Neural progenitor cell (in vitro differentiated cells): ENCODE measurements around the gene SNAPC2. TPM values are rescaled to one million over a fixed set of nuclear protein-coding genes. Genes with fewer than 3 reads are reported as not detected.
A peak's percentile ranks its signal among the peaks of the same experiment; 100 is the strongest.
"Not testable (repeated sequence)": the region's sequence is repeated elsewhere in the genome, so short reads cannot be mapped to it uniquely, and the experiment has no call there.

Experiments used
- DNase-seq: peaks from one replicate; pipeline ENCODE4 v3.0.0-alpha.2; 2016; ENCODE audit warnings: low spot score
- H2AFZ ChIP-seq: fragments of 200-600 bp; sonication (generic); replicated peaks from 2 replicates; pipeline ENCODE4 v1.6.1; 2016; ENCODE audit warnings: antibody characterized with exemption
- H3F3A ChIP-seq: fragments of 200-600 bp; sonication (generic); 2 replicates; pipeline ENCODE4 v1.6.1; 2016; ENCODE audit warnings: antibody characterized with exemption, low read depth
- H3K27ac ChIP-seq: fragments of 200-600 bp; sonication (generic); 2 replicates; pipeline ENCODE4 v1.5.1; 2016; ENCODE audit warnings: mild to moderate bottlenecking
- H3K27me3 ChIP-seq: fragments of 200-600 bp; sonication (generic); 2 replicates; pipeline ENCODE4 v1.6.1; 2016; ENCODE audit warnings: mild to moderate bottlenecking, moderate library complexity
- H3K36me3 ChIP-seq: fragments of 200-600 bp; sonication (generic); 2 replicates; pipeline ENCODE4 v1.5.1; 2016
- H3K4me1 ChIP-seq: fragments of 200-600 bp; sonication (generic); 2 replicates; pipeline ENCODE4 v1.6.1; 2016; ENCODE audit warnings: mixed run types
- H3K4me2 ChIP-seq: fragments of 200-600 bp; sonication (generic); 2 replicates; pipeline ENCODE4 v1.6.1; 2016
- H3K4me3 ChIP-seq: fragments of 200-600 bp; sonication (generic); 2 replicates; pipeline ENCODE4 v1.5.1; 2016
- H3K79me2 ChIP-seq: fragments of 200-600 bp; sonication (generic); 2 replicates; pipeline ENCODE4 v1.6.1; 2016; ENCODE audit warnings: low read depth
- H3K9ac ChIP-seq: fragments of 200-600 bp; sonication (generic); 2 replicates; pipeline ENCODE4 v1.6.1; 2016
- H3K9me3 ChIP-seq: fragments of 200-600 bp; sonication (generic); 2 replicates; pipeline ENCODE4 v1.5.1; 2016; ENCODE audit warnings: low read depth
- H4K20me1 ChIP-seq: fragments of 200-600 bp; sonication (generic); 2 replicates; pipeline ENCODE4 v1.6.1; 2016; ENCODE audit warnings: low read depth
- H3K27ac Mint-ChIP-seq: 3 replicates; pipeline ENCODE4 v1.8.0; 2021; ENCODE audit warnings: mixed read lengths
- H3K27me3 Mint-ChIP-seq: 2 replicates; pipeline ENCODE4 v1.8.0; 2022; ENCODE audit warnings: low read depth, mild to moderate bottlenecking, inconsistent platforms, moderate library complexity, mixed read lengths; ENCODE audit not compliant: insufficient read depth
- H3K36me3 Mint-ChIP-seq: 3 replicates; pipeline ENCODE4 v1.8.0; 2021; ENCODE audit warnings: mixed read lengths
- H3K4me1 Mint-ChIP-seq: 3 replicates; pipeline ENCODE4 v1.8.0; 2021; ENCODE audit warnings: mixed read lengths
- H3K4me3 Mint-ChIP-seq: 3 replicates; pipeline ENCODE4 v1.8.0; 2021; ENCODE audit warnings: mild to moderate bottlenecking, moderate library complexity, mixed read lengths
- H3K9me3 Mint-ChIP-seq: 3 replicates; pipeline ENCODE4 v1.8.0; 2020; ENCODE audit warnings: mixed read lengths
- CTCF ChIP-seq: fragments of 200-600 bp; sonication (generic); IDR thresholded peaks from 2 replicates; pipeline ENCODE4 v1.5.1; 2017; ENCODE audit warnings: antibody characterized with exemption, mild to moderate bottlenecking
- EZH2 ChIP-seq: fragments of 200-600 bp; sonication (generic); IDR thresholded peaks from 2 replicates; pipeline ENCODE4 v1.6.1; 2017; ENCODE audit warnings: antibody characterized with exemption, mild to moderate bottlenecking, moderate library complexity
- EZH2phosphoT487 ChIP-seq: fragments of 200-600 bp; sonication (generic); IDR thresholded peaks from 2 replicates; pipeline ENCODE4 v1.6.1; 2017; ENCODE audit warnings: antibody characterized with exemption
- total RNA-seq: library from RNA; depleted of rRNA; stranded (reverse); fragments of >200 nt; gene quantifications from 2 replicates; pipeline ENCODE4 v1.2.3, GENCODE V29; 2015; ENCODE audit warnings: low replicate concordance

Gene SNAPC2
- total RNA-seq, 1 donor from 2014 or later, result 5.7 TPM

DNA sequence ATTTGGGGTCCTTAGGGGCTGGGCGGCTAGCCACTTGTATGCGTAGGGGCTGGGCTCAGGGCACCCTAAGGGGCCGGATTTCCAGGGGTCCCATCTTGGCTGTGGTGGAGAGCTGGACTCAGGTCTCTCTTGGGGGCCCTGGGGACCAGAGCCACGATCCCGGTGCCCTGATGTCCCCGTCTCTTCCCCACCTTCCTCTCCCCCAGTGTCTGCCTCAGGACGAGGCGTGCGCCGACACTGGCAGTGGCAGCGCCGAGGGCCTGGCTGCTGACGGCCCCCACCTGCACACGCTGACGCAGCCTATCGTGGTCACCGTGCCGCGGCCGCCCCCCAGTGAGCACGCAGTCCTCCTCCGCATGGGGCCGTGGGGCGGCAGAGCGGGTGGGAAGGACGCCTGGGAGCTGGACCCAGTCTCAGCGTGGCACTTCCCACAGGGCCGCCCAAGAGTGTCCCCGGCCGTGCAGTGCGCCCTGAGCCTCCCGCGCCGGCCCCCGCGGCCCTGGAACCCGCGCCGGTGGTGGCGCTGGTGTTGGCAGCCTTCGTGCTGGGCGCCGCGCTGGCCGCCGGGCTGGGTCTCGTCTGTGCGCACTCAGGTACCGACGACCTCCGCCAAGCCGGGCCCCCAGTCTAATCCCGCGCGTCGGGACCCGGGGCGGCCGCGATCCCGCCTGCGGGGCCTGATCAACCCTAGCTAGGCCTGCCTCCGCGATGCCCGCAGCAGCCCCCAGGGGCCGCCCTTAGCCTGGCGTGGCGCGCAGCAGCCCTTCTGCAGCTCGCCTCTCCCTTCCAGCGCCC, 2.7 kb upstream of the SNAPC2 start:
- DNase-seq, result peak; percentile 86
- no peak overlapping the region for H3K27ac ChIP-seq
- H3K27me3 ChIP-seq, result peaks cover 64% of the 10 kb centered on the region
- Mint-ChIP-seq H3K27me3 (peaks cover 41% of the 10 kb centered on the region), H3K27ac (no peak overlapping the region), H3K4me3 (peak overlapping the region; percentile 81), H3K36me3 (peaks cover 6% of the 10 kb centered on the region), H3K9me3 (no peaks in the 10 kb centered on the region), H3K4me1 (peaks cover 30% of the 10 kb centered on the region)
- H3K9ac ChIP-seq, result no peak overlapping the region
- H2AFZ ChIP-seq, result no peak overlapping the region
- peak overlapping the region; percentile 99 for H3K4me2 ChIP-seq
- no peaks in the 10 kb centered on the region for H3K79me2 ChIP-seq
- no peaks in the 10 kb centered on the region for H3K9me3 ChIP-seq
- no peaks in the 10 kb centered on the region for H3K36me3 ChIP-seq
- H3K4me1 ChIP-seq, result peaks cover 15% of the 10 kb centered on the region
- peaks cover 35% of the 10 kb centered on the region for H4K20me1 ChIP-seq
- peak overlapping the region; percentile 59 for H3K4me3 ChIP-seq
- H3F3A ChIP-seq, result peaks cover 46% of the 10 kb centered on the region
- TF ChIP-seq EZH2, result peak; percentile 72
- peak; percentile 70 for TF ChIP-seq CTCF
- TF ChIP-seq EZH2phosphoT487, result peak; percentile 87

GRCh38 chr19:7918062-7918614, 2.0 kb upstream of the SNAPC2 start:
- Mint-ChIP-seq H3K4me3 (peak overlapping the region; percentile 50), H3K4me1 (peaks cover 33% of the 10 kb centered on the region), H3K27me3 (peaks cover 37% of the 10 kb centered on the region)
- H3K9me3 ChIP-seq, H3K36me3 ChIP-seq, H3K9me3 Mint-ChIP-seq, H3K27ac ChIP-seq, H3K36me3 Mint-ChIP-seq, H3K9ac ChIP-seq, H2AFZ ChIP-seq, DNase-seq, H3K79me2 ChIP-seq, H3K27ac Mint-ChIP-seq: not testable (repeated sequence)
- Histone ChIP-seq H3K4me1 (peaks cover 15% of the 10 kb centered on the region), H4K20me1 (peaks cover 42% of the 10 kb centered on the region), H3F3A (peaks cover 46% of the 10 kb centered on the region), H3K4me3 (peak overlapping the region; percentile 59), H3K27me3 (peaks cover 64% of the 10 kb centered on the region), H3K4me2 (peak overlapping the region; percentile 99)

- Histone ChIP-seq H3K4me2 (peak overlapping the region; percentile 99), H3F3A (peaks cover 46% of the 10 kb centered on the region), H3K27ac (no peak overlapping the region), H2AFZ (no peak overlapping the region), H3K9ac (no peak overlapping the region), H3K27me3 (peaks cover 60% of the 10 kb centered on the region), H3K4me1 (peaks cover 15% of the 10 kb centered on the region), H3K79me2 (no peaks in the 10 kb centered on the region), H4K20me1 (peaks cover 47% of the 10 kb centered on the region), H3K4me3 (no peak overlapping the region), H3K36me3 (no peaks in the 10 kb centered on the region), H3K9me3 (no peaks in the 10 kb centered on the region)
- Mint-ChIP-seq H3K4me1 (peaks cover 36% of the 10 kb centered on the region), H3K27ac (no peak overlapping the region), H3K9me3 (no peaks in the 10 kb centered on the region), H3K4me3 (peak overlapping the region; percentile 87), H3K36me3 (no peaks in the 10 kb centered on the region), H3K27me3 (peaks cover 36% of the 10 kb centered on the region)
- no peak for DNase-seq
- TF ChIP-seq CTCF (no peak), EZH2 (no peak)
These were observed 1.3 kb upstream of the SNAPC2 start for GRCh38 chr19:7918615-7919421.
